PC-9 (cell line): ENCODE measurements around the gene C1QBP. TPM values are rescaled to one million over a fixed set of nuclear protein-coding genes. Genes with fewer than 3 reads are reported as not detected.

Source experiments
- BruUV-seq: library from RNA; stranded (reverse); fragments of 400-500 nt; replicated peaks from 2 replicates; lab custom pipeline; 2021; lab: Mats Ljungman, UMichigan
- CTCF ChIA-PET: fragments of 300-600 bp; sonication (Branson Sonifier 250); formaldehyde crosslinking; loops from one replicate; lab custom pipeline; 2022; ENCODE audit warnings: antibody characterized with exemption; lab: Charles Lee
- POLR2A ChIA-PET: fragments of 300-600 bp; sonication (Branson Sonifier 250); formaldehyde crosslinking; loops from one replicate; lab custom pipeline; 2022; ENCODE audit warnings: antibody characterized with exemption; ENCODE audit not compliant: unreplicated experiment; lab: Charles Lee
- DNase-seq, 2 experiments: peaks; one replicate each; pipeline versions ENCODE4 v3.0.0 to v3.0.0-alpha.2; 2015 to 2022; ENCODE audit warnings: mixed read lengths in 1 of 2
- H2AFZ ChIP-seq: fragments of 200-600 bp; sonication (generic); 2 replicates; pipeline ENCODE4 v1.8.1; 2017; ENCODE audit warnings: antibody characterized with exemption
- H3F3A ChIP-seq: fragments of 200-600 bp; sonication (generic); 2 replicates; pipeline ENCODE4 v1.8.1; 2017; ENCODE audit warnings: antibody characterized with exemption, mild to moderate bottlenecking, low read depth; ENCODE audit not compliant: insufficient read depth
- H3K27ac ChIP-seq: fragments of 200-600 bp; sonication (generic); 2 replicates; pipeline ENCODE4 v1.6.1; 2016; ENCODE audit warnings: mixed run types
- H3K27me3 ChIP-seq: fragments of 200-600 bp; sonication (generic); 2 replicates; pipeline ENCODE4 v1.6.1; 2016; ENCODE audit warnings: low read depth, mixed run types; ENCODE audit not compliant: insufficient read depth
- H3K36me3 ChIP-seq: fragments of 200-600 bp; sonication (generic); 2 replicates; pipeline ENCODE4 v1.6.1; 2016; ENCODE audit warnings: low read depth, mixed run types
- H3K4me1 ChIP-seq: fragments of 200-600 bp; sonication (generic); replicated peaks from 2 replicates; pipeline ENCODE4 v1.6.1; 2016; ENCODE audit warnings: mixed run types; ENCODE audit not compliant: insufficient read depth
- H3K4me2 ChIP-seq: fragments of 200-600 bp; sonication (generic); 2 replicates; pipeline ENCODE4 v1.6.1; 2017; ENCODE audit warnings: mixed run types
- H3K4me3 ChIP-seq: fragments of 200-600 bp; sonication (generic); 2 replicates; pipeline ENCODE4 v1.6.1; 2016; ENCODE audit warnings: mixed run types
- H3K79me2 ChIP-seq: fragments of 200-600 bp; sonication (generic); 2 replicates; pipeline ENCODE4 v1.6.1; 2017; ENCODE audit warnings: low read depth, mixed run types
- H3K9me2 ChIP-seq: fragments of 200-600 bp; sonication (generic); 2 replicates; pipeline ENCODE4 v1.8.1; 2017; ENCODE audit warnings: mild to moderate bottlenecking; ENCODE audit not compliant: insufficient read depth
- H3K9me3 ChIP-seq: fragments of 200-600 bp; sonication (generic); 2 replicates; pipeline ENCODE4 v1.8.1; 2016; ENCODE audit warnings: low read depth; ENCODE audit not compliant: insufficient read depth
- H4K20me1 ChIP-seq: fragments of 200-600 bp; sonication (generic); 2 replicates; pipeline ENCODE4 v1.8.1; 2017; ENCODE audit not compliant: insufficient read depth
- CTCF ChIP-seq: fragments of 200-600 bp; sonication (generic); conservative IDR thresholded peaks from 2 replicates; pipeline ENCODE4 v1.6.1; 2017; ENCODE audit warnings: mixed run types, antibody characterized with exemption, mild to moderate bottlenecking, moderate library complexity
- EZH2 ChIP-seq: fragments of 200-600 bp; sonication (generic); IDR thresholded peaks from 2 replicates; pipeline ENCODE4 v1.8.0; 2017; ENCODE audit warnings: antibody characterized with exemption, low read depth
- intact Hi-C: fragments of 100-400 bp; cut with micrococcal nuclease; formaldehyde crosslinking; loops from one replicate; pipeline ENCODE4 v1.10.0; 2022; ENCODE audit not compliant: unreplicated experiment
- total RNA-seq: library from RNA; stranded (reverse); gene quantifications from 2 replicates; pipeline ENCODE4 v1.2.3, GENCODE V29; 2021

C1QBP gene
- total RNA-seq, 1 experiment from 2014 or later = 230 TPM

GRCh38 chr17:5446786-5447185 is 7.8 kb upstream of the C1QBP start:
- intact Hi-C loops = no loop called here
- POLR2A ChIA-PET = no interaction called here

GRCh38 chr17:5444209-5444608 is 5.3 kb upstream of the C1QBP start:
- BruUV-seq = no TSS peak
- H3K4me3 ChIP-seq = no peak overlapping the region
- no peak overlapping the region for H2AFZ ChIP-seq
- no peaks in the 10 kb centered on the region for H3K79me2 ChIP-seq
- TF ChIP-seq EZH2 = no peak
- no peak for TF ChIP-seq CTCF
- H3K9me2 ChIP-seq = no peaks in the 10 kb centered on the region
- peaks cover 11% of the 10 kb centered on the region; the same call in 1 of the 2 replicates for H3F3A ChIP-seq
- H3K9me3 ChIP-seq = no peaks in the 10 kb centered on the region
- no peaks in the 10 kb centered on the region for H3K27me3 ChIP-seq
- intact Hi-C loops = no loop called here
- H3K4me2 ChIP-seq = no peak overlapping the region
- 0 out of 2 replicates have a peak, but pooled peaks cover 2% of the 10 kb centered on the region for H4K20me1 ChIP-seq
- H3K4me1 ChIP-seq = no peaks in the 10 kb centered on the region
- H3K27ac ChIP-seq = no peak overlapping the region
- POLR2A ChIA-PET = no interaction called here
- peaks cover 11% of the 10 kb centered on the region; the same call in 1 of the 2 replicates for H3K36me3 ChIP-seq
- no peak for DNase-seq
- CTCF ChIA-PET = no interaction called here

More at GRCh38 chr17:5446786-5447185, 7.8 kb upstream of the C1QBP start:
- Histone ChIP-seq H3K9me3 (no peaks in the 10 kb centered on the region), H3F3A (peaks cover 1% of the 10 kb centered on the region; the same call in 1 of the 2 replicates), H3K79me2 (no peaks in the 10 kb centered on the region), H3K9me2 (no peaks in the 10 kb centered on the region), H3K27me3 (no peaks in the 10 kb centered on the region), H2AFZ (no peak overlapping the region), H4K20me1 (0 out of 2 replicates have a peak, but pooled peaks cover 2% of the 10 kb centered on the region), H3K36me3 (peaks cover 11% of the 10 kb centered on the region; the same call in 1 of the 2 replicates), H3K4me3 (no peak overlapping the region), H3K4me1 (no peaks in the 10 kb centered on the region), H3K27ac (no peak overlapping the region), H3K4me2 (no peak overlapping the region)
- no TSS peak for BruUV-seq
- TF ChIP-seq EZH2 (no peak), CTCF (no peak)
- CTCF ChIA-PET = no interaction called here
- no peak for DNase-seq

DNA sequence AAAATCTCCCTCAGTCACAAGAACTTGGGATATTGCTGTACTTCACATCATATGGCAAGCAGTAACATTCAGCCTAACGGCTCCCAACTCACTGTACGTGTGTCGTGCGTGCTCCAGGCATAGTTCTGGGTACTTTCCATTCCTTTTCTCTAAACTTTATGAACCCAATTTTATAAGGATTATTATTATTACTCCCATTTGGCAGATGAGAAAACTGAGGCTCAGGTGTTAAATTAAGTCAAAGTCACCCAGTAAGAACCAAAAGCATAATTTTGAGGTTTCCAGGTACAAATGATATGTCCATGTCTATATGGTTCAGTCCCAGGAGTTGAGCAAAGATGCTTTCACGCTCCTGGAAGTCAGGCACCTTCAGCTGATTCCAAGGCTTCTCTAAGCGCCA is 4.8 kb upstream of the C1QBP start:
- CTCF ChIA-PET = no interaction called here
- BruUV-seq = no TSS peak
- peaks cover 11% of the 10 kb centered on the region; the same call in 1 of the 2 replicates for H3F3A ChIP-seq
- no peak overlapping the region for H2AFZ ChIP-seq
- intact Hi-C loops = no loop called here
- POLR2A ChIA-PET = no interaction called here
- 0 out of 2 replicates have a peak, but pooled peaks cover 2% of the 10 kb centered on the region for H4K20me1 ChIP-seq
- peaks cover 7% of the 10 kb centered on the region; the same call in 1 of the 2 replicates for H3K36me3 ChIP-seq
- no peaks in the 10 kb centered on the region for H3K27me3 ChIP-seq
- no peak overlapping the region for H3K4me2 ChIP-seq
- no peak for TF ChIP-seq CTCF
- no peak for TF ChIP-seq EZH2
- no peaks in the 10 kb centered on the region for H3K4me1 ChIP-seq
- H3K9me2 ChIP-seq = no peaks in the 10 kb centered on the region
- no peak overlapping the region for H3K4me3 ChIP-seq
- no peaks in the 10 kb centered on the region for H3K9me3 ChIP-seq
- H3K79me2 ChIP-seq = peaks cover 2% of the 10 kb centered on the region
- no peak for DNase-seq
- H3K27ac ChIP-seq = no peak overlapping the region
